Activated CD8-positive, alpha-beta memory T cell treated with anti-CD3 and anti-CD28 coated beads, Interleukin-2, amount 50 U/mL, for 24 hours (primary cell): ENCODE data around the gene SLC7A4.
"Not testable (repeated sequence)": the region's sequence is repeated elsewhere in the genome, so short reads cannot be mapped to it uniquely, and the experiment has no call there.

Experiments used
- DNase-seq: peaks from one replicate; pipeline ENCODE4 v3.0.0-alpha.2; 2020; ENCODE audit errors: extremely low read depth

SLC7A4 gene

GRCh38 chr22:21032037-21032867, at the start of gene SLC7A4:
Gene SLC7A4, minus strand, starts transcription at chr22:21032561. Its CDS starts 749 bp downstream, at chr22:21031812.
- DNase-seq: no peak

GRCh38 chr22:21080435-21081137, 48.2 kb upstream of the SLC7A4 start:
- no peak for DNase-seq

GRCh38 chr22:21079493-21079892, 47.1 kb upstream of the SLC7A4 start:
- DNase-seq: no peak

- DNase-seq: no peak
Measured at GRCh38 chr22:21078916-21079315, 46.6 kb upstream of the SLC7A4 start.

GRCh38 chr22:21077884-21078508, 45.6 kb upstream of the SLC7A4 start:
- no peak for DNase-seq

GRCh38 chr22:21076912-21077625, 44.7 kb upstream of the SLC7A4 start:
- DNase-seq: no peak

- no peak for DNase-seq
Measured at GRCh38 chr22:21075516-21076138, 43.3 kb upstream of the SLC7A4 start.

GRCh38 chr22:21074102-21074715, 41.8 kb upstream of the SLC7A4 start:
- no peak for DNase-seq

GRCh38 chr22:21073482-21073881, 41.1 kb upstream of the SLC7A4 start:
- no peak for DNase-seq

GRCh38 chr22:21073023-21073422, 40.7 kb upstream of the SLC7A4 start:
- DNase-seq: no peak

GRCh38 chr22:21071796-21072195, 39.4 kb upstream of the SLC7A4 start:
- DNase-seq: not testable (repeated sequence)

- no peak for DNase-seq
Measured at GRCh38 chr22:21070690-21071615, 38.6 kb upstream of the SLC7A4 start.

GRCh38 chr22:21069375-21069774, 37.0 kb upstream of the SLC7A4 start:
- no peak for DNase-seq

- no peak for DNase-seq
Measured at GRCh38 chr22:21068681-21069276, 36.4 kb upstream of the SLC7A4 start.

- DNase-seq: no peak
Measured at GRCh38 chr22:21067901-21068680, 35.7 kb upstream of the SLC7A4 start.

GRCh38 chr22:21067075-21067900, 34.9 kb upstream of the SLC7A4 start:
- DNase-seq: no peak

GRCh38 chr22:21064917-21065864, 32.8 kb upstream of the SLC7A4 start:
- DNase-seq: no peak
